ENCODE results near the gene C2CD5. TPM values are rescaled to one million over a fixed set of nuclear protein-coding genes. Genes with fewer than 3 reads are reported as not detected.
A peak's percentile ranks its signal among the peaks of the same experiment; 100 is the strongest.

Gene C2CD5
- total and polyA plus RNA-seq, 2 donors (not counting 1 experiment from before 2014, with no cell fraction given), result 24.6 to 61.7 TPM

- no peak overlapping the region for H3K4me3 Mint-ChIP-seq
- no peaks in the 10 kb centered on the region for H3K27me3 ChIP-seq (replicated peaks in 1 of 4; ENCODE audit: control extremely low read depth in 1 of 4, control insufficient read depth in 3 of 4, insufficient read depth in 4 of 4, low read length in 3 of 4)
- H4K20me1 ChIP-seq (ENCODE audit: control insufficient read depth, insufficient read depth, low read length, poor library complexity, severe bottlenecking), result peaks cover 4% of the 10 kb centered on the region
- DNase-seq (no peak), ATAC-seq (ENCODE audit: low read depth) (no peak)
- ChIA-PET POLR2A (no interaction called here), CTCF (no interaction called here)
- H3K9ac ChIP-seq (ENCODE audit: low read length), result no peak overlapping the region
- intact Hi-C loops (cut with micrococcal nuclease), result no loop called here
- peaks cover 55% of the 10 kb centered on the region for H3K4me1 Mint-ChIP-seq
- no peak overlapping the region for H3K27ac Mint-ChIP-seq
- TF ChIP-seq, protein P1, sequence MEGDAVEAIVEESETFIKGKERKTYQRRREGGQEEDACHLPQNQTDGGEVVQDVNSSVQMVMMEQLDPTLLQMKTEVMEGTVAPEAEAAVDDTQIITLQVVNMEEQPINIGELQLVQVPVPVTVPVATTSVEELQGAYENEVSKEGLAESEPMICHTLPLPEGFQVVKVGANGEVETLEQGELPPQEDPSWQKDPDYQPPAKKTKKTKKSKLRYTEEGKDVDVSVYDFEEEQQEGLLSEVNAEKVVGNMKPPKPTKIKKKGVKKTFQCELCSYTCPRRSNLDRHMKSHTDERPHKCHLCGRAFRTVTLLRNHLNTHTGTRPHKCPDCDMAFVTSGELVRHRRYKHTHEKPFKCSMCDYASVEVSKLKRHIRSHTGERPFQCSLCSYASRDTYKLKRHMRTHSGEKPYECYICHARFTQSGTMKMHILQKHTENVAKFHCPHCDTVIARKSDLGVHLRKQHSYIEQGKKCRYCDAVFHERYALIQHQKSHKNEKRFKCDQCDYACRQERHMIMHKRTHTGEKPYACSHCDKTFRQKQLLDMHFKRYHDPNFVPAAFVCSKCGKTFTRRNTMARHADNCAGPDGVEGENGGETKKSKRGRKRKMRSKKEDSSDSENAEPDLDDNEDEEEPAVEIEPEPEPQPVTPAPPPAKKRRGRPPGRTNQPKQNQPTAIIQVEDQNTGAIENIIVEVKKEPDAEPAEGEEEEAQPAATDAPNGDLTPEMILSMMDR (IDR thresholded peaks at IDR 0.05), result no peak
- TF ChIP-seq EZH2 (IDR thresholded peaks at IDR 0.05; ENCODE audit: borderline replicate concordance, insufficient read depth, low read depth, low read length, poor library complexity, severe bottlenecking), result no peak
- H3K4me2 ChIP-seq (replicated peaks; ENCODE audit: low read depth, low read length, poor library complexity, severe bottlenecking), result peak overlapping the region; percentile 59
- H3K36me3 ChIP-seq (replicated peaks in 1 of 2; ENCODE audit: control extremely low read depth in 1 of 2, control insufficient read depth in 1 of 2, extremely low read depth in 1 of 2, insufficient read depth in 2 of 2, low read length in 1 of 2), result peaks cover 2 to 4% of the 10 kb centered on the region in 2 experiments
- no peak overlapping the region for H2AFZ ChIP-seq (ENCODE audit: insufficient read depth, low read depth, low read length, poor library complexity, severe bottlenecking)
- H3K27ac ChIP-seq (ENCODE audit: low read length in 2 of 2), result peak overlapping the region in 1 of 2 donors; percentile 79
- H3K4me3 ChIP-seq (ENCODE audit: control extremely low read depth in 1 of 5, extremely low read depth in 1 of 5, insufficient read depth in 1 of 5, low read depth in 2 of 5, low read length in 4 of 5), result no peak overlapping the region
- H3K9me3 ChIP-seq (ENCODE audit: control extremely low read depth in 1 of 3, control insufficient read depth in 2 of 3, insufficient read depth in 1 of 3, low read length in 2 of 3), result peaks cover 0 to 4% (median 4%) of the 10 kb centered on the region in 3 donors
- peaks cover 4% of the 10 kb centered on the region for H3K9me3 Mint-ChIP-seq (ENCODE audit: insufficient read depth)
- 96% methylated on average over 4 of the region's 4 CpGs for WGBS (ENCODE audit: insufficient coverage)
- H3K4me1 ChIP-seq (ENCODE audit: control insufficient read depth in 2 of 2, insufficient read depth in 2 of 2, low read length in 2 of 2), result peaks cover 39 to 51% of the 10 kb centered on the region in 2 donors
- H3K27me3 Mint-ChIP-seq, result no peaks in the 10 kb centered on the region
- H3K79me2 ChIP-seq (ENCODE audit: control insufficient read depth, insufficient read depth, low read length), result peaks cover 91% of the 10 kb centered on the region
Measured at GRCh38 chr12:22538311-22538710, 6.0 kb downstream of the C2CD5 start.

DNA sequence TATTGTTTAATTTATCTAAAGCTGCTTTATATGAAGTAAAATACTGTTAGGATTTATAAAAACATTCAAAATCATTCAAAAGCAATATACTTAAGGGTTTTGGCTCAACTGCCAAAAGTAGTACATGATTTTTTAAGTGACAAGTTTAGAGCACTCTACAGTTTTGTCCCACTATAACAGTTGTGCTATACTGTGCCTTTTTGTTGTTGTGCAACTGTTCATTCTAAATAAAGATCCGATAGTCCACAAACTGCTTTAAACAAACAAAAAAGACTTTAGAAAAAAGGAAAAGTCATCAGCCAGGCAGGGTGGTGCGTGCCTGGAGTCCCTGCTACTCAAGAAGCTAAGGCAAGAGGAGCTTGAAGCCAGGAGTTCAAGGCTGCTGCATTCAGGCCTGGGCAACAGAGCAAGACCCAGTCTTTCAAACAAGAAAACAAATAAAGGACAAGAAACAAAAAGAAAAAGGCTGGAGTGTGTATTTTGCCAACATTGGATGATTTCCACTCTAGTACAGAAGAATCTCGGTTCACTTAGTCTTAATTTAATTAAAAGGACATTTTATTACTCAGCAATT is 7.3 kb downstream of the C2CD5 start:
- no peak overlapping the region for H3K9ac ChIP-seq (ENCODE audit: low read length)
- TF ChIP-seq EZH2 (IDR thresholded peaks at IDR 0.05; ENCODE audit: borderline replicate concordance, insufficient read depth, low read depth, low read length, poor library complexity, severe bottlenecking), result no peak
- TF ChIP-seq, protein P1 (IDR thresholded peaks at IDR 0.05), result no peak
- Mint-ChIP-seq H3K27me3 (no peaks in the 10 kb centered on the region), H3K9me3 (ENCODE audit: insufficient read depth) (peaks cover 4% of the 10 kb centered on the region), H3K4me1 (peaks cover 43% of the 10 kb centered on the region), H3K4me3 (no peak overlapping the region), H3K27ac (no peak overlapping the region)
- 100% methylated on average over 1 of the region's 3 CpGs for WGBS (ENCODE audit: insufficient coverage)
- peaks cover 5 to 17% of the 10 kb centered on the region in 2 experiments for H3K36me3 ChIP-seq (replicated peaks in 1 of 2; ENCODE audit: control extremely low read depth in 1 of 2, control insufficient read depth in 1 of 2, extremely low read depth in 1 of 2, insufficient read depth in 2 of 2, low read length in 1 of 2)
- peaks cover 4% of the 10 kb centered on the region for H4K20me1 ChIP-seq (ENCODE audit: control insufficient read depth, insufficient read depth, low read length, poor library complexity, severe bottlenecking)
- no peak overlapping the region for H3K4me3 ChIP-seq (ENCODE audit: control extremely low read depth in 1 of 5, extremely low read depth in 1 of 5, insufficient read depth in 1 of 5, low read depth in 2 of 5, low read length in 4 of 5)
- DNase-seq (no peak), ATAC-seq (ENCODE audit: low read depth) (no peak)
- ChIA-PET CTCF (no interaction called here), POLR2A (interaction anchor here (0.5 kb wide), 1 partner anchor 78 kb away, joined by 4 read pairs; no protein-coding TSS in a partner anchor)
- no peaks in the 10 kb centered on the region for H3K27me3 ChIP-seq (replicated peaks in 1 of 4; ENCODE audit: control extremely low read depth in 1 of 4, control insufficient read depth in 3 of 4, insufficient read depth in 4 of 4, low read length in 3 of 4)
- no peak overlapping the region for H2AFZ ChIP-seq (ENCODE audit: insufficient read depth, low read depth, low read length, poor library complexity, severe bottlenecking)
- H3K4me1 ChIP-seq (ENCODE audit: control insufficient read depth in 2 of 2, insufficient read depth in 2 of 2, low read length in 2 of 2), result peaks cover 27 to 39% of the 10 kb centered on the region in 2 donors
- peaks cover 92% of the 10 kb centered on the region for H3K79me2 ChIP-seq (ENCODE audit: control insufficient read depth, insufficient read depth, low read length)
- H3K4me2 ChIP-seq (replicated peaks; ENCODE audit: low read depth, low read length, poor library complexity, severe bottlenecking), result no peak overlapping the region
- intact Hi-C loops (cut with micrococcal nuclease), result no loop called here
- H3K9me3 ChIP-seq (ENCODE audit: control extremely low read depth in 1 of 3, control insufficient read depth in 2 of 3, insufficient read depth in 1 of 3, low read length in 2 of 3), result peaks cover 0 to 4% (median 4%) of the 10 kb centered on the region in 3 donors
- no peak overlapping the region for H3K27ac ChIP-seq (ENCODE audit: low read length in 2 of 2)

Measured in B cell (primary cell).